Hematopoietic multipotent progenitor cell treated with erythropoietin and hydrocortisone succinate and interleukin-3 and kit ligand, for 15 days (in vitro differentiated cells): ENCODE results near the gene TMPRSS4.
"Not testable (repeated sequence)": the region's sequence is repeated elsewhere in the genome, so short reads cannot be mapped to it uniquely, and the experiment has no call there.

Source experiments
- DNase-seq: peaks from one replicate; pipeline ENCODE4 v3.0.0-alpha.2; 2015; ENCODE audit warnings: low spot score

The TMPRSS4 gene

DNA sequence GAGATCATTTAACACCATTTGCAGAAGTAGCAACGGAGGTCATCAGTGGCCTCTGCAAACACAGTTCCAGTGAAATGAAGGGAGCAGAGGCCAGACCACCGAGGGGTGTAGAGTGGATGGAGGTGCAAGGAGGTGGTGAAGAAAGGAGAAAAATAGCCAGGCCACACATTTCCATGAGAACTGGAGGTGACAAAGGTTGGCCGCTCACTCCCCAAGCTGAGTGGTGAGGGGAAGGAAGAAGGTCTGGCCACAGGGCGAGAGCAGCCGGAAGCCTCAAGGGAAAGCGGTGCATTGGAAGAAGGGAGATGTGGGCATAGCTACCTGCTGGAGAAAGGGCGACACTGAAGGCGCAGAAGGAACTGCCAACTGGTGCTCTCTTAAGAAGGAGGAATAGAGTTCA is 20.1 kb upstream of the TMPRSS4 start:
- no peak for DNase-seq

DNA sequence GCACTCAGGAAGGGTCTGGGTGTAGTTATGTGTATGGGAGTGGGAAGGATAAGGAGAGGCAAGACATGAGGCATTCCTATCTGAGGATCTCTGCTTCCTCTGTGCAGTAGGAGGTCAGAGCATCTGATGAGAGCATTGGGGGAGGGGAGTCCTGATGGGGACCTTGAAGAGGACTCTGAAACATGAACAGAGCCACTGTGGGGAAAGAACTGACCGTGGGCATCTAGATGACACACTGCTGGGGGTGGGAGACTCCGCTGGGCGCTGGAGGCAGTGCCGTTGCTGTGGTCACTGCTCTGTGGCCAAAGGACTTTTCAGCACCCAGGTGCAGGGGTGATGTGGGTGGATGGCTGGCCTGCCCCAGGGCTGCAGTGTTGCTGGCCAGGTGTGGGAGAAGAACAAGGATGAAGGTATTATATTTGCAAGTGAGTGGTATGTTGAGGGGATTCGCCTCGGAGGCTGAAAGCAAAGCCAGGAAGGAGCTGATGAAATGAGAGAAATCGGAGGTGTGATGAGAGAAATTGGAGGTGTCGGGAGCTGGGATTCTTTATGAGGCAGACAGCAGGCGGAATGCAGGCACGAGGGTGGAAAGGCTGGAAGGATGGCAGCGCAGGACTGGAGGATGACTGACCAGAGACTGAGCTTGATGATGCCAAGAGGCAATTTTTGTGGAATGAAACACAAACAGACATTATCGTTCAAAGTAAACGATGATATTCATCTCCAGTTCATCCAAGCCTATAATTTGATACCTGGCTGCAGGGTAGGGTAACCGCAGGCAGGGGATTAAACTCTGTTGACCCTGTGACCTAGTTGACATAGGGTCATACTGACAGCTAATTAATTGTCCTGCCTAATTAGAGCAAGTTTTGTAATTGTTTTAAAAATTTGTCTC is 19.4 kb upstream of the TMPRSS4 start:
- no peak for DNase-seq

DNA sequence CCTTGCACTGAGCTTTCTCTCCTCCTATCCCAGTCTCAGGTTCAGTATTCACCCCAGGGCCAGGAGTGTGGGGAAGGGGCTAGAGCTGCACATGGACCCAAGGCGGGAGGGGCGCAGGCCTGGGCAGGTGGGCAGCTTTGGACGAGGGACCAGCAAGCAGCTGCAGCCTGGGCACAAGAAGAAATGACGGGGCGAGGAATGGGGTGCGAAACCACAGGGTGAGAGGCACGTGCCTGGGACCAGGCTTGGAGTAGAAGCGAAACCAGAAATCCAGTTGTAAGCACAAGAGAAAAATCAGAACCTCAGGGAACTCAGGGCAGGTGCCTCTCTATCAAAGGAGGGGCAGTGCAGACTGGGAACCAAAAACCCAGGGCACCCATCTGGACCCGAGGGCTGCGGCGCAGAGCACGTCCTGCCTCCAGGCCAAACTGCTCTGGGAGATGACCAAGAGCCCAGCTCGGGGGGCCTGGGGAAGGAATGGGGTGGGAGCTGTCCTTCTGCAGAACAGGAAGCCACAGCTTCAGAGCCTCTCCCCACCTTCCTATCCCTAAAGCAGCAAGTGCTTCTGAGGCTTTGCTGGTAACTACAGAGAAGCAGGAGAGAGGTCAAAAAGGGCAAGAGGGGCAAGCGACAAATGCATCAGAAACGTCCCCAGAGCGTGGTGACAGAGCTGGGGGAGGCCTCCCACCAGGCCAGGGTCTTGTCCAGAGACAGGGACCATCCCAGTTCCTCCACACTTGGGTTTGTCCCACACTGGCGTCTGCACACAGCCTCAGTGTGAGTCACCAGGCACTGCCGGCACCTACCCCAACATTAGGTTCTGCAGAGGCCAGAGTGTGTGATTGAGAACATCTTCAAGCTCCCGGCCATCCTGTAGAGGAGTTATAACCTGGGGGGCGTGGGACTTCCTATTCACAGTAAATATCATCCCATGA is 18.3 kb upstream of the TMPRSS4 start:
- DNase-seq: no peak

DNA sequence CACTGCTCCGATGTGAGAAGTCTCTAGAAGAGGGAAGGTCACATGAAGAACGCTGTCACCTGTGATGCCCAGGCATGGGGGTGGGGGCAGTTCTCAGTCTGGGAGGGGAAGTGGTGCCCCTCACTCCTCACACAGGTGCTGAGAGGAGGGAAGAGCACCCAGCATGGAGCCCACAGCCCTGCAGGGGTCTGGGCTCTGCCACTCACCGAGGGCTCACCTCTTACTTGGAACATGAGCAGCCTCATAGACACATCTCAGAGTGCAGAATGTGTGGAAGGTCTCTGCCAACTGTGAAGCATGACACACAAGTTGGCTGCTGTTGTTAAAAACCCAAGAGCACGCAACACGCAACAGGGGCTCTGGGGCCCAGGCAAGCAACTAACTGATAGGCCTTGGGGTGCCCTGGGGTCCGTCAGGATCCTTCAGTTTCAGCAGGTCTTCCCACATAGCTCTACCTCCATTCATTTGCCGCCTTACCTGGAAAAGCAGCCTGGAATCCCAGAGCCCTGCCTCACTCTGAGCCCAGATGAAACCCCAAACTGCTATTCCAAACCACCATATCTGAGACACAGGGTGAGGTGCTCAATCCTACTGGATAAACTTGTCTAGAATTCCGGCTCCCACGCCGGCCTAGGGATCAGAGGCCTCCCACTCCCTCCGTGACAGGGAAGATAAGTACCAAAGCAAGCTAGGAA is 17.5 kb upstream of the TMPRSS4 start:
- DNase-seq: no peak

DNA sequence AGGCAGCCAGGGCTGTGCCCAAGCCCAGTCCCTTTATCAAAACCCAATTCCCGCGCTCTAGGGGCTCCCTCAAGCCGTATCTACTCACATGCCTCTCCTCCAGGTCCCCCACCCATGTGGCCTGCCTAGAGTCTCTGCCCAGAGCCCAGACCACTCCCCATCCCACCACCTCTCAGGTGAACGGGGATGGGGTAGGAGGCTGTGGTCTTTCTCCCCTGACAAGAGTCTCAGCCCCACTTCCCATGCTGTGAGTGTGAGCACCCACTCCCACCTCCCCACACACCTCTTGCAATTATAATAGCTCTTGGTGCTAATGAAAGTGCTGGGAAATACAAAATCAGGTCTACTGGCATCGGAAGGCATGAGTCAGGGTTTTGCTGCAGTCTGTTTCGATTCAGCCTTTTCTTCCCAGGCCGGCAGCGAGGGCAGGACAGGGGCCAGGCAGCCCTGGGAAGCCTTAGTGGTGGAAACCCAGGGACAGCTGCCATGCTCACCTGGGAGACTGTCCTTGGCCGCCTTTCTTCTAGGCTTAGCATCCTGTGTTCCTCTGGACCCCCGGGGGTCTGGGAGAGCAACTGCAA is 16.7 kb upstream of the TMPRSS4 start:
- DNase-seq: no peak

DNA sequence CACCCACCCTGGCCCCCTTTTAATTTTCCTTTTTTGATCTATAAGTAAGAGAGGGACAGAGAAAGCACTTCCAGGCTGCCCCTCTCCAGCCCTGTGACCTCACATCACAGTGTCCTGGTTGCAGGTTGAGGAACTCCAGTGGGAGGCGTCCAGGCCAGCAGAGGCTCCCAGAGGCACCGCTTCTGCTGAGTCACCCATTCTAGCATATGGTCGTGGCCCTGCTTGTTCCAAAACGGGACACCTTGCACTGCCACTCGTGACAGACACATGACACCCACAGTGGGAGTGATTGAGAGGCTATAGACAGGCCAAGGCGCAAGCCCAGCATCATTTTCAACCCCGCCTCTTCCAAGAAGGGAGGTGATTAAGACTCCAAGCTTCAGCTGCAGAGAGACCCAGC is 16.0 kb upstream of the TMPRSS4 start:
- no peak for DNase-seq

DNA sequence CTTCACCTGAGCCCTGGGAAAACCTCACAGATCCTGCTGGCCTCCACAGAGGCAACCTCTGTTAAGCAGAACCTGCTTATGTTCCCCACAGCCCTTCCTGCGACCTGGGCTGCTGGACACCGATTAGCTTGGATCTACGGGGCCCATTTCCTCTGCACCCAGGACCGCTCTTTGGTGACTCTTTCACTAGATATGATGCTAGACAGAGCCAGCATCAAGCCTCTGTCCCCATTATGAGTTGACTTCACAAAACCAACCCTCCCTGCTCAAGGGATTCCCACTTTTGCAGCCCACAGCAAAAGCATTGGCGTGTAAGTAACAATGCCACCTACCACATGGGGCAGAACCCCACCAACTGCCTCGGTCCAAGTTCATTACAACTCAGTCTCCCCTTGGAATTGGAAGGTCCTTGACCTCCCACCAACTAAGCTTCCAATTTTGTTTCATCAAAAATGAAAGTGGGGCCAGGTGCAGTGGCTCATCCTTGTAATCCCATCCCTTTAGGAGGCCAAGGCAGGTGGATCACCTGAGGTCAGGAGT is 15.2 kb upstream of the TMPRSS4 start:
- DNase-seq: no peak

DNA sequence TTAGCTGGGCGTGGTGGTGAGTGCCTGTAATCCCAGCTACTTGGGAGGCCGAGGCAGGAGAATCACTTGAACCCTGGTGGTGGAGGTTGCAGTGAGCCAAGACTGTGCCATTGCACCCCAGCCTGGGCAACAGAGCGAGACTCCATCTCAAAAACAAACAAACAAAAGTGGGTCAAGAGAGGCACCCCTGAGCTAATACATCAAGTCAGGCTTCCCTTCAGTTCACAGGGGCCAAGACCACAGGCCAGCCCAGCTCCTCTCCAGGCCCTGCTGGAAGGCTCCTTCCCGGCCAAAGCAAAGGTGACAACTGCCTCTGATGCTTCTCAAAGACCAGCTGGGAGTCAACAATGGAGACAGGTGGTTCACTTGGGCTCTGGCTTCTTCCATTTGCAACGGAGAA is 14.7 kb upstream of the TMPRSS4 start:
- DNase-seq: not testable (repeated sequence)

DNA sequence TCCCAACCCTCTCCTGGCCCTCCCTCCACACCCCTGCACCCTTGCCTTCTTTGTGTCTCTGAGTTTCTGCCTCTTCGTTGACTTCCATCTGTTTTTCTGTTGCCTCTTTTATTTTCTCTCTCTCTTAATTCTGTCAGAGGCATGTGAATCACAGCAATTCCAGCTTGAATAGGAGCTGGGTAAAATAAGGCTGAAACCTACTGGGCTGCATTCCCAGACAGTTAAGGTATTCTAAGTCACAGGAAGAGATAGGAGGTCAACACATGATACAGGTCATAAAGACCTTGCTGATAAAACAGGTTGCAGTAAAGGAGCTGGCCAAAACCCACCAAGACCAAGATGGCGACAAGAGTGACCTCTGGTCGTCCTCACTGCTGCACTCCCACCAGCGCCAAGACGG is 14.2 kb upstream of the TMPRSS4 start:
- not testable (repeated sequence) for DNase-seq

DNA sequence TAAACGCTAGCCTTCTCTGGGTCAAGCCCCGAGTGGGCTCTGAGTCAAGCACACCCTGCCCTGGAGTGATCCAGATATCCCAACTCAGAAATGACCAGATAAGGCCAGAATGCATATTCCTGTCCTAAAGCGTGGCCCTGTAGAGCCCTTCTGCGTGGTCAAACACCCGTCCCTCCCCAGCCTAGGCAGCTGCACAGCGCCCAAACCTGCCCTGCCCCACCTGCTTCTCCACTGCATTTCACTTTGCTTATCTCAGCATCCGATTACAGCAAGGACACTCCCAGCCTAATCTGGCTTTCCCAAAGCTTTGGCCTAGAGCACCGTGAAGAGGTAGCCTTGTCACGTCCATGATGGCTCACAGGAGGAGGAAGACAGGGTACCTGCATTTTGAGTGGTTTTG is 11.9 kb upstream of the TMPRSS4 start:
- DNase-seq: no peak

DNA sequence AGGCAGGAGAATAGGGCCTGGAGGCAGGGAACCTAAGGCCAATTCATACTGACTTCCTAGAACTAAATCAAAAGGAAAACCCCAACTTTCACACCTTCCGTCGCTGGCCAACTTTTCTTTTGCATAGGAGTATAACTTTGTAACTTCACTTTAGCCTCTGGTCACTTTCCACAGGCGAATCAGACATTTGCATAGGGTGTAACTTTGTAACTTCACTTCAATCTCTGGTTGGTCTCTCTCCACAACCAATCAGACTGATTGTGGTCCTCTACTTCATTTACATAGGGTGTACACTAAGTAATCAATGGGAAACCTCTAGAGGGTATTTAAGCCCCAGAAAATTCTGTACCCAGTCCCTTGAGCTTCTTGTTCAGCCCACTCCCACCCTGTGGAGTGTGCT is 11.5 kb upstream of the TMPRSS4 start:
- no peak for DNase-seq

DNA sequence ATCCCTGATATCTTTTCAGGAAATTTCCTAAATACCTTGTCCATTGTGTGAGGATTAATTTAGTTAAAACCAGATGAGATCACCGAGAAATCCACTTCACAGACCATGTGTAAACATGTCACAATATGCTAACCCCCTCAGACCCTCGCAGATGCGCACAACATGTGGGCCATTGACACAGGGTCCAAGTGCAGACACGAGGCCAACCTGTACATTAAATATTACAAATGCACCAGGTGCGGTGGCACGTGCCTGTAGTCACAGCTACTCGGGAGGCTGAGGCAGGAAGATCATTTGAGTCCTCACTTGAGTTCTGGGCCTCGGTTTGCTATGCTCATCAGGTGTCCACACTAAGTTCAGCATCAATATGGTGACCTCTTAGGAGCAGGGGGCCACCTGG is 9.9 kb upstream of the TMPRSS4 start:
- DNase-seq: no peak

DNA sequence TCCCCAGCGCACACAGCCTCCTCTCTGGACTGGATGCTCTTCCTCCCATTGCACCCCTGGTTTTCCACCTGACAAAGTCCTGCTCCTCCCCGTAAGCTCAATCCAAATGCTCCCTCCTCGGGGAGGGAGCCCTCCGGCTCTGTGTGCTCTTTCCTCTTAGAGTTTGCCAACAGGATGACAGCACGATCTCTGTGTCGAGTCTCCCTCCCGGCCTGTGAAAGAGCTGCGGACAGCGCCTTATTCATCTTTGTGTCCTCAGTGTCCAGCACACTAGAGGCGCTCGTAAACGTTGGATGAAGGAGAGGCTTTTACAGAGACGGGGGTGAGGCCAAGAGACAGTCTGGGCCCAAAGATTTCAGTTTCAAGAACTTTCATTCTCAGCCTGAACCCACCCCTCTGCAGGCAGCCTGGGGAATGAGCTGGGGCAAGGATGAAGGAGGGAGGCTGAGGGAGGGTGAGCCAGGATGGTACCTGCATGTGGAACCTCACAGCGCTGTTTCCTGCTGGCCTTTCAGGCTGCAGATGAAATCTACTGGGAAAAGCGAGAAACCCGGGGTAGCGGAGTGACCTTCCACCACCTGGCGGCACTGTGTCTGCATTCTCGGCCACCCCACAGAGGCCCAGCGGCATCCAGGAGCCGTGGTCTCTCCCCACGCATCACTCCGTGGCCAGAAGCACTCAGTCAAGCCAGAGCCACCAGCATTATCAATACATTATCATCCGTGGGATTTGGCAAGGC is 8.5 kb upstream of the TMPRSS4 start:
- no peak for DNase-seq

DNA sequence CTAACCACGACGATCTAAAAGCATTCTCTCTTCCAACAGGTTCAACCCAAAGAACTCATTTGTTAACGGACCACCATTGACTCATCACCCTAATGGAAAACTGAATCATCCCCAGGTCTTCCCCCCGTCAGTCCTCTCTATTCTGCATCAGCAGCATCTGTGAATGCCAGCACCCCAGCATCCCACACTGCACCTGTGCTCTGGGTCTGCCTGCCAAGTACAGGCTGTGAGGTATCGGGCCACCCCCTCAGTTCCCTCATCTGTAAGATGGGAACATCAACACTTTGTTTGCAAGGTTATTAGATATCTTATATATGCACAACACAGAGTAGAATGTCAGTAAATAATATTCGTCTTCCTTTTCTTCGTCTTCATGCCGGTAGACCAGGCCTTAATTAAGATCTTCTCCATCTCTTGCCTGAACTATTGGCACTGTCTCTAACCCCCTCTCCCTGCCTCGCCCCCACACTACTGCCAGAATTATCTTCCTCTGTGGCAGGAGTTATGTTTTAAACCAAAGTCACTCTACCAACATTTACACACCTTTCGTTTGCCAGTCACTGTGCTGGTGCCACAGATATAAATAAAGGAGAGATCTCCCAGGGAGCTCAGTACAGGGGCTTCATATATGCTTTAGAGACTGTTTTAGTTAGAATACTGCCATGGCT is 7.8 kb upstream of the TMPRSS4 start:
- no peak for DNase-seq

DNA sequence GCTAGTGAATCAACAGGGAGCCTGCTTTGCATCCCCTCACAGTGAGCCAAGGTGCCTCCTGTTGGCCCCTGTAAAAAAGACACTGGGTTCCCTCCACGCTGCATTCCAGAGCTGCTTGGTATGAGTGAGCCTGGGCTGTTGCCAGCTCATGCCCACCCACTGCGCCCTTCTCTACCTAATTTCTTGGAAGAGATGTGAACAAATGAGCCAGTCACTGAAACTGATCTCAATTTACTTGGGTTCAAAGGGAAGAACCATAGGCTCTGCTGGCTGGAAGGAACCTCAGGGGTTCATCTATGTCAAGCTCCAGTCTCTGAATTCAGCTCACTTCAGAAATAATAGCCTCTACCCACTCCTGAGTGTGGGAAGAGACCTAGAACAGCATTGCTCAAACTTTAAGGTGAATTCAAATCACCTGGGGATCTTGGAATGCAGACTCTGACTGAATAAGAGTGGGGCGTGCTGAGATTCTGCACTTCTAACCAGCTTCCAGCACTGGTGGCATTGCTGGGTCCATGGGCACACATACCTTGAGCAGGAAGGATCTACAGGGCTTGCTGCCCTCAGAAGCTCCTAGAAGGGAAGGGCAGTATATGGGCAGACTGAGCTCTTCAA is 5.4 kb upstream of the TMPRSS4 start:
- no peak for DNase-seq

DNA sequence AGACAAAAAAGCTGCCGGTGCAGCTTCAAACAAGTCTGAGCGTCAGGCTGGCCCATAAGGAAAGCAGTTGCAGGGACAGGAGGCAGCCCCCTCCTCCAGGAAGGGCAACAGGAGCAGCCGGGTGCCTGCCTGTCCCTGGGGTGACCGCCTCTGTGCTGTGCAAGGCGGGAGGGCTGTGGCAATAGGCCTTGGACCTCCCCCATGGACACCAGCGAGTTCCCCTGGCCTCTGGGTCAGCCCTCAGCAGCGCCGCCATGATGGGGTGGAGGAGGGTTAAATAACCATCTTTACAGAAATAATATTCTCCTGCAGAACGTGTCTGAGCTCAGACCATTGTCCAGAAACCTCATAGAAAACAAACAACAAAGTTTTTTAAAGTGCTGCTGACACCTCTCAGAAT is 3.3 kb upstream of the TMPRSS4 start:
- no peak for DNase-seq

DNA sequence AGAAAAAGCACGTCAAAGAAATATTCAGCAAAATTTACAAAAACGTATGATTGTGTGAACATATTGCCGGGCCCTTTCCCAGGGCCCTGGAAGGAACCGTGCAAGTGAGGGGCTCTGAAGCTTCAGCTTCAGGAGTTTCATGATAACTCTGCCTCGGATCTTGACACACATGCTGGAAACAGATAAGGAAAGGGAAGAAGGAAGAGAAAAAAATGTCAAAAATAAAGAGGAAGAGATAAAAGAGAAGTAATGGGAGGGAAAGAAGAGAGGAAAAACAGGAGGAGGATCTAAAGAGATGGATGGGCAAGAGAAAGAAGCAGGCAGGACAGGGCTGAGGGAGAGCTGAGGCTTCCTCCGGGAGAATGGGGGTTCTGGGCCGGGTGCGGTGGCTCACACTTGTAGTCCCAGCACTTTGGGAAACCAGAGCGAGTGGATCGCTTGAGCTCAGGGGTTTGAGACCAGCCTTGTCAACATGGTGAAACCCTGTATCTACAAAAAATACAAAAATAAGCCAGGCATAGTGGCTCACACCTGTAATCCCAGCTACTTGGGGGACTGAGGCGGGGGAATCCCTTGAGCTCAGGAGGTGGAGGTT is 2.7 kb upstream of the TMPRSS4 start:
- DNase-seq: no peak

DNA sequence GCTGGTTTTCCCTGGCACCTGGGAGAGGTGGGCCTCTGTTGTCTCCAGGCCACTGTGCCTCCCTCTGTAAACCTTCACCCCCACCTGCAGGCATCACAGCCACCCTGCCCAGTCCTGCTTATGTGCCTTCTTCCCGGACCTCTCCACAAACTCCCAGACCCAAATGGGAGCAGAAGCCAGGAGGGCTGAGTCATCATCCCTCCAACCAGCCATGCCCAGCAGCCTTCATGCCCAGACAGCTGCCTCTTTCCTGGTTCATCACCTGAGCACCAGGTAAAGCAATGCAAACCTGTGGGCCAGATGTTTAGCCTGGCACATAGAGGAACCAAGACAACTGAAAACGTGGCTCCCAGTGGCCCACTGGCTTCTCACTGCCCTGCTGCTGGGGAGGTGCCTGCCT is 2.1 kb upstream of the TMPRSS4 start:
- no peak for DNase-seq

DNA sequence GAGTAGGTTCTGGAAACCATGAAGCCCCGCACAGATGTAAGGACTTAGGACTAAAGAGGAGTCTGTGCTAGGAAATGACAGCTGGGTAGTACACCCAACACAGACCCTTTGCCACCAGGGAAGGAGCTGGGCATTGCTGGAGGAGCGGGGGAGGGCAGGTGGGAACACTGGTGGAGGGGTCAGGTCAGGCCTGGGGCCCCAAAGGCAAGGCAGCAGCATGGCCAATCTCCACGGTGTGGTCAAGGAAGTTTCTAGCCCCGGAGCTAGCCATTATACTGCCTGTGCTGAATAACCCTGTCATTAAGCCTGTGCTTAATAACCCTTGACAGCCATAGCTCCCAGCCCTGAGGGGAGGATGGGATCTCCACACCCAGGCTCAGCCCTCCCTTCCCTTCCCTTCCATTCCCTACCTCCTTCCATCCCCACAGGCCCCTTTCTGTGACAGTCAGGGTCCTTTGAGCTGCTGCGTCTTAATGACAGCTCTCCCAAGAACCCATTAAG is 2.1 kb downstream of the TMPRSS4 start:
- DNase-seq: no peak

DNA sequence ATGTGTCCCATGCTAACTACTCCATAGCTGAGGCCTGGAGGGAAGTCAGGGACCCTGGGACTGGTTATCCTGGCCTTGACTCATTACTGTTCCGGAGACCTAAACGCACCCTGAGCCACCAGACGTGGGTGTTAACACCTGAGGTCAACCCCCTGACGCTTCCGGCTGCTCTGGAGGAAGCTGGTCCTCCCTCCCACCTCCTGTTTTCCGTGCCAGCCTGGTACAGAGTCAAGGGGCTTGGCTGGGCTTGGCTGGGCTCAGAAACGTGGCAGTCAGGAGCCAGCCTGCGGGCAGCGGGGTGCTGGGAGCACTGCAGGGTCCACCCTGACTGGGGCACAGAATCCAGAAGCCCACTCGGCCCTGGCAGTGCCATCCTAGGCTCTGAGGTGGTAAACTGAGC is 2.6 kb downstream of the TMPRSS4 start:
- no peak for DNase-seq
